Neural cell (in vitro differentiated cells): ENCODE measurements around the gene LRRN4CL. TPM values are rescaled to one million over a fixed set of nuclear protein-coding genes. Genes with fewer than 3 reads are reported as not detected.

Experiments used
- H2AFZ ChIP-seq: fragments of 200-600, 300-800 bp; sonication (generic), shearing (Covaris generic); 2 replicates; pipeline ENCODE4 v1.6.0; 2014; ENCODE audit warnings: low read depth, mild to moderate bottlenecking, antibody characterized with exemption, low read length, moderate library complexity
- H3F3A ChIP-seq: fragments of 200-600 bp; shearing (Covaris generic); 2 replicates; pipeline ENCODE4 v1.6.1; 2016; ENCODE audit warnings: mild to moderate bottlenecking, moderate library complexity, mixed read lengths, antibody characterized with exemption, low read length; ENCODE audit not compliant: insufficient read depth, poor library complexity, severe bottlenecking
- H3K27ac ChIP-seq: fragments of 200-600, 300-800 bp; sonication (generic), shearing (Covaris generic); 2 replicates; pipeline ENCODE4 v1.5.1; 2014; ENCODE audit warnings: mild to moderate bottlenecking, low read length, moderate library complexity
- H3K27me3 ChIP-seq: fragments of 300-800, 200-600 bp; sonication (generic), shearing (Covaris generic); 2 replicates; pipeline ENCODE4 v1.6.0; 2014; ENCODE audit warnings: mild to moderate bottlenecking, low read depth, low read length, moderate library complexity; ENCODE audit not compliant: insufficient read depth
- H3K36me3 ChIP-seq: fragments of 300-800, 200-600 bp; sonication (generic), shearing (Covaris generic); 2 replicates; pipeline ENCODE4 v1.5.1; 2014; ENCODE audit warnings: mild to moderate bottlenecking, antibody characterized with exemption, low read length, moderate library complexity; ENCODE audit not compliant: insufficient read depth
- H3K4me2 ChIP-seq: fragments of 300-800, 200-600 bp; sonication (generic), shearing (Covaris generic); 2 replicates; pipeline ENCODE4 v1.6.0; 2014; ENCODE audit warnings: mild to moderate bottlenecking, low read length
- H3K4me3 ChIP-seq: fragments of 300-800, 200-600 bp; sonication (generic), shearing (Covaris generic); 2 replicates; pipeline ENCODE4 v1.5.1; 2014; ENCODE audit warnings: mild to moderate bottlenecking, low read length, moderate library complexity
- H3K79me2 ChIP-seq: fragments of 200-600 bp; shearing (Covaris generic); replicated peaks from 2 replicates; pipeline ENCODE4 v1.6.0; 2014; ENCODE audit warnings: mild to moderate bottlenecking, low read length, moderate library complexity; ENCODE audit not compliant: insufficient read depth
- H3K9ac ChIP-seq: fragments of 300-800, 200-600 bp; sonication (generic), shearing (Covaris generic); 2 replicates; pipeline ENCODE4 v1.6.1; 2016; ENCODE audit warnings: mild to moderate bottlenecking, low read length, mixed read lengths
- H3K9me2 ChIP-seq: fragments of 200-600 bp; shearing (Covaris generic); 2 replicates; pipeline ENCODE4 v1.6.1; 2016; ENCODE audit warnings: mild to moderate bottlenecking, low read length, mixed read lengths; ENCODE audit not compliant: insufficient read depth
- H3K9me3 ChIP-seq: fragments of 200-600, 300-800 bp; sonication (generic), shearing (Covaris generic); 2 replicates; pipeline ENCODE4 v1.6.1; 2016; ENCODE audit warnings: mild to moderate bottlenecking, mixed run types, low read length, moderate library complexity, mixed read lengths
- H4K20me1 ChIP-seq: fragments of 200-600 bp; shearing (Covaris generic); 2 replicates; pipeline ENCODE4 v1.6.1; 2016; ENCODE audit warnings: mild to moderate bottlenecking, mixed run types; ENCODE audit not compliant: insufficient read depth
- CTCF ChIP-seq: fragments of 450-650 bp; IDR thresholded peaks from 2 replicates; pipeline ENCODE4 v1.5.1; 2014; ENCODE audit warnings: antibody characterized with exemption, mild to moderate bottlenecking, moderate library complexity; ENCODE audit not compliant: poor library complexity, severe bottlenecking
- EP300 ChIP-seq: fragments of 450-650 bp; conservative IDR thresholded peaks from 2 replicates; pipeline ENCODE4 v1.6.1; 2014; ENCODE audit warnings: antibody characterized with exemption, mild to moderate bottlenecking, moderate library complexity; ENCODE audit not compliant: poor library complexity, severe bottlenecking
- EZH2 ChIP-seq: fragments of 200-600, 300-800 bp; shearing (Covaris generic), sonication (generic); IDR thresholded peaks from 2 replicates; pipeline ENCODE4 v1.6.1; 2014; ENCODE audit warnings: antibody characterized with exemption, low read length, borderline replicate concordance, mild to moderate bottlenecking; ENCODE audit not compliant: insufficient read depth, poor library complexity, severe bottlenecking
- MXI1 ChIP-seq: fragments of 450-650 bp; conservative IDR thresholded peaks from 2 replicates; pipeline ENCODE4 v1.6.1; 2014; ENCODE audit warnings: antibody characterized with exemption, mild to moderate bottlenecking; ENCODE audit not compliant: poor library complexity, severe bottlenecking
- POLR2AphosphoS5 ChIP-seq: IDR thresholded peaks from 2 replicates; pipeline ENCODE4 v1.6.1; 2012
- RAD21 ChIP-seq: fragments of 450-650 bp; conservative IDR thresholded peaks from 2 replicates; pipeline ENCODE4 v1.6.1; 2014; ENCODE audit warnings: antibody characterized with exemption, mild to moderate bottlenecking, moderate library complexity
- REST ChIP-seq: IDR thresholded peaks from 2 replicates; pipeline ENCODE4 v1.6.1; 2012; ENCODE audit warnings: borderline replicate concordance
- SMC3 ChIP-seq: fragments of 450-650 bp; conservative IDR thresholded peaks from 2 replicates; pipeline ENCODE4 v1.6.1; 2014; ENCODE audit warnings: antibody characterized with exemption, mild to moderate bottlenecking, moderate library complexity; ENCODE audit not compliant: poor library complexity
- TAF1 ChIP-seq: IDR thresholded peaks from 2 replicates; pipeline ENCODE4 v1.6.1; 2012; ENCODE audit warnings: low read depth
- polyA plus RNA-seq: library from polyadenylated mRNA; depleted of rRNA; stranded (reverse); fragments of >200 nt; gene quantifications from 2 replicates; pipeline ENCODE4 v1.2.3, GENCODE V29; 2014

LRRN4CL gene
- polyA plus RNA-seq, 1 donor from 2014 or later, result 0.82 TPM

- Histone ChIP-seq H3F3A (peaks cover 6% of the 10 kb centered on the region), H3K27me3 (no peaks in the 10 kb centered on the region), H3K9me2 (no peaks in the 10 kb centered on the region), H3K9ac (peak overlapping the region; percentile 99), H3K36me3 (peaks cover 11% of the 10 kb centered on the region), H3K4me2 (peak overlapping the region; percentile 77), H2AFZ (no peak overlapping the region), H3K79me2 (peaks cover 40% of the 10 kb centered on the region), H3K9me3 (no peaks in the 10 kb centered on the region), H4K20me1 (no peaks in the 10 kb centered on the region), H3K27ac (peak overlapping the region; percentile 96), H3K4me3 (peak overlapping the region; percentile 75)
- TF ChIP-seq MXI1 (no peak), CTCF (no peak), RAD21 (no peak), SMC3 (no peak), TAF1 (no peak), EZH2 (no peak), EP300 (no peak), POLR2AphosphoS5 (no peak), REST (no peak)
Observed at GRCh38 chr11:62706850-62707247, 17.5 kb upstream of the LRRN4CL start.

GRCh38 chr11:62705880-62706849, 16.8 kb upstream of the LRRN4CL start:
- H4K20me1 ChIP-seq, result no peaks in the 10 kb centered on the region
- H3K9ac ChIP-seq, result peak overlapping the region; percentile 99
- peak overlapping the region; percentile 75 for H3K4me3 ChIP-seq
- H3K4me2 ChIP-seq, result peak overlapping the region; percentile 79
- no peaks in the 10 kb centered on the region for H3K9me3 ChIP-seq
- peak overlapping the region; percentile 96 for H3K27ac ChIP-seq
- H3K9me2 ChIP-seq, result no peaks in the 10 kb centered on the region
- TF ChIP-seq EZH2 (no peak), TAF1 (peak; percentile 74), POLR2AphosphoS5 (peak; percentile 95), RAD21 (no peak), SMC3 (peak; percentile 43), MXI1 (peak; percentile 93), EP300 (peak; percentile 41)
- peaks cover 11% of the 10 kb centered on the region for H3K36me3 ChIP-seq
- no peak overlapping the region for H2AFZ ChIP-seq
- H3F3A ChIP-seq, result peaks cover 6% of the 10 kb centered on the region
- H3K79me2 ChIP-seq, result peaks cover 40% of the 10 kb centered on the region
- H3K27me3 ChIP-seq, result no peaks in the 10 kb centered on the region
